HEK293T (cell line): Measurements from ENCODE around the gene NFIX.

Experiments used
- CTCF ChIA-PET: fragments of 350-600 bp; formaldehyde crosslinking; extraction: SDS; loops from one replicate; lab custom pipeline; 2021; ENCODE audit warnings: antibody characterized with exemption, inconsistent platforms; lab: Yijun Ruan, JAX
- POLR2A ChIA-PET: fragments of 350-600 bp; formaldehyde crosslinking; extraction: SDS; loops from one replicate; lab custom pipeline; 2020; ENCODE audit warnings: antibody characterized with exemption, inconsistent platforms; lab: Yijun Ruan, JAX
- DNase-seq: peaks from one replicate; pipeline ENCODE4 v3.0.0; 2012; ENCODE audit warnings: mixed read lengths; ENCODE audit errors: extremely low spot score
- ARNT ChIP-seq: fragments of 450-650 bp; IDR thresholded peaks from 2 replicates; pipeline ENCODE4 v1.6.1; 2017; ENCODE audit warnings: mild to moderate bottlenecking
- BHLHE40 ChIP-seq: fragments of 450-650 bp; IDR thresholded peaks from 2 replicates; pipeline ENCODE4 v1.6.1; 2016; ENCODE audit warnings: mild to moderate bottlenecking, moderate library complexity, borderline replicate concordance
- CTBP1 ChIP-seq: fragments of 450-650 bp; IDR thresholded peaks from 2 replicates; pipeline ENCODE4 v1.6.1; 2016; ENCODE audit warnings: borderline replicate concordance
- ELF4 ChIP-seq: fragments of 450-650 bp; IDR thresholded peaks from 2 replicates; pipeline ENCODE4 v1.6.1; 2017; ENCODE audit warnings: antibody characterized with exemption
- FOXA1 ChIP-seq: fragments of 450-650 bp; IDR thresholded peaks from 2 replicates; pipeline ENCODE4 v1.6.1; 2016; ENCODE audit warnings: mild to moderate bottlenecking
- FOXK2 ChIP-seq: fragments of 450-650 bp; IDR thresholded peaks from 2 replicates; pipeline ENCODE4 v1.6.1; 2016; ENCODE audit warnings: mild to moderate bottlenecking
- FOXM1 ChIP-seq: fragments of 450-650 bp; IDR thresholded peaks from 2 replicates; pipeline ENCODE4 v1.6.1; 2017; ENCODE audit warnings: mild to moderate bottlenecking, borderline replicate concordance
- HDGF ChIP-seq: fragments of 450-650 bp; IDR thresholded peaks from 2 replicates; pipeline ENCODE4 v1.6.1; 2017; ENCODE audit warnings: antibody characterized with exemption, borderline replicate concordance
- L3MBTL2 ChIP-seq: fragments of 450-650 bp; conservative IDR thresholded peaks from 2 replicates; pipeline ENCODE4 v1.6.1; 2016; ENCODE audit warnings: mild to moderate bottlenecking
- LEF1 ChIP-seq: fragments of 450-650 bp; IDR thresholded peaks from 2 replicates; pipeline ENCODE4 v1.6.1; 2017; ENCODE audit warnings: mild to moderate bottlenecking, borderline replicate concordance
- NFRKB ChIP-seq: fragments of 450-650 bp; IDR thresholded peaks from 2 replicates; pipeline ENCODE4 v1.6.1; 2016; ENCODE audit warnings: mild to moderate bottlenecking, moderate library complexity
- SP1 ChIP-seq: fragments of 450-650 bp; IDR thresholded peaks from 2 replicates; pipeline ENCODE4 v1.6.1; 2017
- SUZ12 ChIP-seq: fragments of 450-650 bp; IDR thresholded peaks from 2 replicates; pipeline ENCODE4 v1.6.1; 2016; ENCODE audit warnings: mild to moderate bottlenecking
- TARDBP ChIP-seq: fragments of 450-650 bp; IDR thresholded peaks from 2 replicates; pipeline ENCODE4 v1.6.1; 2016
- ZNF384 ChIP-seq: fragments of 450-650 bp; IDR thresholded peaks from 2 replicates; pipeline ENCODE4 v1.6.1; 2016
- TF ChIP-seq, protein P1 (sequence below): fragments of 450-650 bp; IDR thresholded peaks from 2 replicates; pipeline ENCODE4 v1.6.1; 2016

NFIX gene

DNA sequence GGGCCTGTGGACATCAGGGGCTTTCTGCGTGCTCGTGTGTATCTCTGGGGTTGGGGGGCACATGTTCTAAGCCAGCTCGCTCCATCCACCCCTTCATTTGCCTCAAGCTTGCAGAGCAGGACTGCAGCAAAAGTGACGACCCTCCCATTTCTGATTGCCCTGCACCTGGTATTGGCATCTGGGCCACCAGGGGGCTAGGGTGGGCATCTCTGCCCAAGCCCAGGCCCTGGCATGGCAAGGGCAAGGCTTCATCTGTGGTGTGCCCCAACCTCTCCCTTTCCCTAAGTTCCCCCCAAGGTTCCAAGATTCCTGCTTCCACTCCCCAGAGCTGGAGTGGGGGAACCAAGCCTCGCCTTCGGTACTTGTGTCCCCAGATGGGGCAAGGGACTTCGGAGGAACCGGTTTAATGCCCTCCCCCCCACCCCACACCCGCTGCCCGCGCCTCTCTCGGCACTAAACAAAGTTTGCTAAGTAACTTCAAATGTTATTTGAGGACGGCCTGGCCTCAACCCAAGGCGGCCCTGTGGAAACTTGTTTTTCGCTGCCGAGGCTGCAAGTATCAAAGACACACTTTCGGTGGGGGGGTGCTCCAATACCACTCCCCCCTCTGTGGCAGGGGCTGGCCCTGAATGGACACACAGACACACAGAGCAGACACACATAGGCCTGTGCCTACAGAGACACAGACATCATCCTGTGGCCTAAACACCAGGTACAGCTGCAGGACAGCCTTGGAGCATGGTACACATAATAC, 12.2 kb downstream of the NFIX start:
- POLR2A ChIA-PET = interaction anchor here (0.9 to 1.3 kb wide), 2 partner anchors 23 to 51 kb away, joined by 3 read pairs; no protein-coding TSS in a partner anchor
- no peak for DNase-seq
- TF ChIP-seq LEF1 (no peak), HDGF (no peak), ZNF384 (no peak), CTBP1 (no peak), FOXM1 (no peak), SP1 (no peak)
- TF ChIP-seq, protein P1, sequence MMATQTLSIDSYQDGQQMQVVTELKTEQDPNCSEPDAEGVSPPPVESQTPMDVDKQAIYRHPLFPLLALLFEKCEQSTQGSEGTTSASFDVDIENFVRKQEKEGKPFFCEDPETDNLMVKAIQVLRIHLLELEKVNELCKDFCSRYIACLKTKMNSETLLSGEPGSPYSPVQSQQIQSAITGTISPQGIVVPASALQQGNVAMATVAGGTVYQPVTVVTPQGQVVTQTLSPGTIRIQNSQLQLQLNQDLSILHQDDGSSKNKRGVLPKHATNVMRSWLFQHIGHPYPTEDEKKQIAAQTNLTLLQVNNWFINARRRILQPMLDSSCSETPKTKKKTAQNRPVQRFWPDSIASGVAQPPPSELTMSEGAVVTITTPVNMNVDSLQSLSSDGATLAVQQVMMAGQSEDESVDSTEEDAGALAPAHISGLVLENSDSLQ = no peak
- CTCF ChIA-PET = no interaction called here

DNA sequence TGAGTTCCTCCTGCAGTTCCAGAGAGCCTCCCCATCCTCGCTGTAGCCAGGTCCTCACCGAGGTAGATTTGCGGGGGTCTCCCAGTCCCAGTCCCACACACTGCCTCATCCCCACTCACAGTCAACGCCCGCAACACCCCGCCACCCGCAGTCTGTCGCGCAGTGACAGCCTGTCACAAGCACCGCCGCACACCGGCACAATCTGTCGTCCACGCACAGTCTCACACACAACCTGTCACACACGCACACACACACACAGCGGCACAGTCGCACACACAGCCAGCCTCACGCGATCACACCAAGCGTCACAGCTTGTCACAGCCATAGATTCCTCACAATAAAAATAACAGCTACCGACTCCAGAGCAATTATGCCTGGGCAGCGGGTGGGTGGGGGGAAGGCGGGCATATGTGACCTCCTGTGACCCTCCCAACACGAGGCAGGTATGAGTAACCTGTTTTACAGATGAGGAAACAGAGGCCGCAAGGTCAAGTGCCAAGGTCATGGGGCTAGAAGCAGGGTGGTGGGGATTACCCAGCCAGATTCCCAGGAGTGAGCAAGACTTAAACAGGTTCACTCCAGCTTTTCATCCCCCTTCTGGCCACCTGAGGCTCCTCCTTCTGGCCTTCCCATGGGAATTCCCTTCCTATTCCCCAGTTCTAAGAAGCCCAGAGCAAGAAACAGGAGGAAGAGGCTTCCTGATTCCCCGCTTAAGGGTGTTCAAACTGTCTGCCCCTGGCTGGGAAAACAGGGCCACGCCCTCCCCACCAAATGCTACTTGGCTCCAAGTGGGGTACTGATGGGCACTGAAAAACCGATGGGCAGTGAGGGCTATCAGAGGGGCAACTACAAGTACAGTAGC, 13.9 kb downstream of the NFIX start:
- ChIA-PET CTCF (no interaction called here), POLR2A (interaction anchor here (1.3 kb wide), 1 partner anchor 53 kb away, joined by 3 read pairs; no protein-coding TSS in a partner anchor)
- no peak for DNase-seq
- TF ChIP-seq ELF4 = no peak
- TF ChIP-seq FOXA1 = no peak
- no peak for TF ChIP-seq ZNF384

- DNase-seq = no peak
- CTCF ChIA-PET = no interaction called here
- no peak for TF ChIP-seq ARNT
- no peak for TF ChIP-seq HDGF
- no peak for TF ChIP-seq SUZ12
- TF ChIP-seq NFRKB = no peak
- TF ChIP-seq ELF4 = no peak
- TF ChIP-seq LEF1 = no peak
- no peak for TF ChIP-seq BHLHE40
- TF ChIP-seq SP1 = no peak
- no peak for TF ChIP-seq CTBP1
- TF ChIP-seq ZNF384 = no peak
- TF ChIP-seq TARDBP = no peak
- no peak for TF ChIP-seq FOXM1
- POLR2A ChIA-PET = no interaction called here
Measured at GRCh38 chr19:13010038-13010991, 15.0 kb downstream of the NFIX start.

DNA sequence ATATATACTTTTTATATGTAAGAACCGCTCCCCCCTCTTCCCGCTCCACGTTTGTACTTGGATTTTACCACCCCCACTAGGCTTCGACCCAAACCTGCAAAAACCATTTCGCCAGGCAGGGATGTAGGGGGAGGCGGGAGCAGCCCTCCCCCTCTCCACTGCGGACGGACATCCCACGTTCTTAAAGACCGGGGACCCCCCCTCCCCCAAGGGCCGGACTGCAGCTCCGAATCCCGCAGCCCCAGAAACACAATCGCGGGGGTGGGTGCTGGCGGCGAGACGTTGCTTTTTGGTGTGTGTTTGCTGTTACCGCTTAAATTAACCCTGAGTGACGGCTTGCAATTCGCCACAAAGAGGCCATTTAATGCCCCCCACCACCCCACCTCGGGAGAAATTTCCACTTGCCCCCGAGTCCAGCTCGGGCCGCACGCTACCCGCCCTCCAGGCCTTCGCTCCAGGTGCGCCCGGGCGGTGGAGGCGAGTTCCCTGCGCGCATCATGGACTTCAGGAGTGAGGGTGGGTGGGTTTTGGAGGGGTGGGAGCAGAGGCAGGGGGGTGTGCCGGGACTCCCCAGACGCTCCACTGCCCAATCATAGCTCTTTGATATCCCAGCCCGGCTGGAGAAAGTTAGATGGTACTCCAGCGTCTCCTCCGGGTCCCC, 15.8 kb downstream of the NFIX start:
- ChIA-PET CTCF (no interaction called here), POLR2A (no interaction called here)
- no peak for DNase-seq
- TF ChIP-seq FOXK2 (no peak), NFRKB (no peak), ELF4 (no peak), HDGF (no peak), BHLHE40 (no peak)
- TF ChIP-seq, protein P1 = no peak

GRCh38 chr19:13011653-13012389, 16.5 kb downstream of the NFIX start:
- ChIA-PET POLR2A (no interaction called here), CTCF (no interaction called here)
- TF ChIP-seq HDGF = no peak
- no peak for TF ChIP-seq ZNF384
- TF ChIP-seq FOXK2 = no peak
- no peak for TF ChIP-seq FOXM1
- TF ChIP-seq SUZ12 = no peak
- no peak for TF ChIP-seq ELF4
- TF ChIP-seq, protein P1 = no peak
- TF ChIP-seq NFRKB = no peak
- no peak for TF ChIP-seq L3MBTL2
- TF ChIP-seq CTBP1 = no peak
- no peak for TF ChIP-seq FOXA1
- TF ChIP-seq LEF1 = no peak
- DNase-seq = no peak
